ENCODE data around the gene RABGGTA.
A peak's percentile ranks its signal among the peaks of the same experiment; 100 is the strongest.

The RABGGTA gene

GRCh38 chr14:24300326-24300980, 29.1 kb upstream of the RABGGTA start:
- H3K9me3 ChIP-seq (ENCODE audit: control insufficient read depth in 1 of 2, low read length in 2 of 2) = no peaks in the 10 kb centered on the region
- H3K4me1 ChIP-seq (ENCODE audit: control insufficient read depth in 1 of 2, insufficient read depth in 2 of 2, low read length in 2 of 2) = peaks cover 60 to 70% of the 10 kb centered on the region in 2 donors
- H3K27ac ChIP-seq (ENCODE audit: low read depth, low read length) = peak overlapping the region; percentile 71
- H3K9ac ChIP-seq (ENCODE audit: low read depth in 1 of 2, low read length in 2 of 2) = peak overlapping the region; percentile 97 to 99
- no peaks in the 10 kb centered on the region for H3K27me3 ChIP-seq (ENCODE audit: control insufficient read depth in 1 of 2, insufficient read depth in 2 of 2, low read length in 2 of 2)
- H3K36me3 ChIP-seq (ENCODE audit: control insufficient read depth in 1 of 2, insufficient read depth in 2 of 2, low read length in 2 of 2) = peaks cover 46 to 56% of the 10 kb centered on the region in 2 donors
- peak overlapping the region; percentile 85 to 93 for H3K4me3 ChIP-seq (ENCODE audit: low read depth in 1 of 2, low read length in 2 of 2)

DNA sequence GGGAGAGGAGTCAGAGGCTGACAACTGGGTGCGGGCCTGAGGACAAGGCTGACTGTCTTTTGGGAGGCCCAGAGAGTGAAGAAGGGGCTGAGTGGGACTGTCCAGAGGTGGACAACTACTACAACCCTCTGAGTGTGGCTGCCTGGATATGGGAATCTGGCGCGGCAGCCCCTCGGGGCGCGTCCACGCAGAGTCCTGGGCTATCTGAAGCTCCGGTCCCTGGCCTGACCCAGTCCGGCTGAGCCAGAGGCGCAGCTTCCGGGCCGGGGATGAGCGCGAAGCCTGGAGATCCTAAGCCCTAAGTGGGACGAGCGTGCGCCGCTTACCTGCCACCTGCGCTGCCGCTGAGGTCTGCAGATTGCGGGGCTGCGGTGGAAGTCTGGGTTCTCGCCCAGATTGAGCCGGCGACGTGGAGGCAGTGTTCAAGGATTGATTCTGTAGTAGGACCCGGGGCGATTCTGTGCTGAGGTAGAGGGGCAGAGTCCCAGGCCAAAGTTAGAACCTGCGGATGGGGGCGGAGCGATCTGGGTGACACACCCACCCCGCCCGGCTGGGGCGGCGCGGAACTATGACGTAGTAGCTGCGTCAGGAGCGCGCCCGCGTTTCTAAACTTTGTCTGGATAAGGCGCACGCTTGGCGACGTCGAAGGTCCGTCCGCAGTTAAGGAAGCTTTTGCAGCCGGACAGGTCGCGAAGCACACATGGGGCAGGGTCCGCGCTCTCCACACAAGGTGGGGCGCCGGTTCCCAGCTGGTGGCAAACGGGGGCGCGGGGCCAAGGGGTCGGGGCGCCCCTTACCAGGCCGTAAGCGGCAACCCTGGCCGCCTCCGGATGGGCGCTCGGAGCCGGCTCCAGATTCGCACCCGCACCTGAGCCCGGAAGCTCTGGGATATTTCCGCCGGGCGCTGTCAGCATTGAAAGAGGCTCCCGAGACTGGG, 28.1 kb upstream of the RABGGTA start, which contains the start of the genes DHRS1 and NOP9:
Gene DHRS1 (minus strand): TSS at position 526 of the 937 bp plus-strand sequence. CDS start 674 bp downstream, outside the sequence.
Gene NOP9 (plus strand): TSS at position 596 of the 937 bp plus-strand sequence. CDS start 105 bp downstream, at position 701.
- Histone ChIP-seq H3K9me3 (ENCODE audit: control insufficient read depth in 1 of 2, low read length in 2 of 2) (no peaks in the 10 kb centered on the region), H3K27me3 (ENCODE audit: control insufficient read depth in 1 of 2, insufficient read depth in 2 of 2, low read length in 2 of 2) (no peaks in the 10 kb centered on the region), H3K27ac (ENCODE audit: low read depth, low read length) (peak within 1 kb of the TSS; percentile 90), H3K9ac (ENCODE audit: low read depth in 1 of 2, low read length in 2 of 2) (peak within 1 kb of the TSS; percentile 97 to 99), H3K4me3 (ENCODE audit: low read depth in 1 of 2, low read length in 2 of 2) (peak within 1 kb of the TSS; percentile 85 to 93), H3K4me1 (ENCODE audit: control insufficient read depth in 1 of 2, insufficient read depth in 2 of 2, low read length in 2 of 2) (peaks cover 60 to 64% of the 10 kb centered on the region in 2 donors), H3K36me3 (ENCODE audit: control insufficient read depth in 1 of 2, insufficient read depth in 2 of 2, low read length in 2 of 2) (peaks cover 38 to 51% of the 10 kb centered on the region in 2 donors)

- H3K27ac ChIP-seq (ENCODE audit: low read depth, low read length) = peak overlapping the region; percentile 90
- H3K4me1 ChIP-seq (ENCODE audit: control insufficient read depth in 1 of 2, insufficient read depth in 2 of 2, low read length in 2 of 2) = peaks cover 54 to 58% of the 10 kb centered on the region in 2 donors
- peak overlapping the region; percentile 85 to 93 for H3K4me3 ChIP-seq (ENCODE audit: low read depth in 1 of 2, low read length in 2 of 2)
- no peaks in the 10 kb centered on the region for H3K9me3 ChIP-seq (ENCODE audit: control insufficient read depth in 1 of 2, low read length in 2 of 2)
- H3K27me3 ChIP-seq (ENCODE audit: control insufficient read depth in 1 of 2, insufficient read depth in 2 of 2, low read length in 2 of 2) = no peaks in the 10 kb centered on the region
- peaks cover 32 to 45% of the 10 kb centered on the region in 2 donors for H3K36me3 ChIP-seq (ENCODE audit: control insufficient read depth in 1 of 2, insufficient read depth in 2 of 2, low read length in 2 of 2)
- peak overlapping the region; percentile 97 to 99 for H3K9ac ChIP-seq (ENCODE audit: low read depth in 1 of 2, low read length in 2 of 2)
Observed at GRCh38 chr14:24298892-24299254, 27.5 kb upstream of the RABGGTA start.

DNA sequence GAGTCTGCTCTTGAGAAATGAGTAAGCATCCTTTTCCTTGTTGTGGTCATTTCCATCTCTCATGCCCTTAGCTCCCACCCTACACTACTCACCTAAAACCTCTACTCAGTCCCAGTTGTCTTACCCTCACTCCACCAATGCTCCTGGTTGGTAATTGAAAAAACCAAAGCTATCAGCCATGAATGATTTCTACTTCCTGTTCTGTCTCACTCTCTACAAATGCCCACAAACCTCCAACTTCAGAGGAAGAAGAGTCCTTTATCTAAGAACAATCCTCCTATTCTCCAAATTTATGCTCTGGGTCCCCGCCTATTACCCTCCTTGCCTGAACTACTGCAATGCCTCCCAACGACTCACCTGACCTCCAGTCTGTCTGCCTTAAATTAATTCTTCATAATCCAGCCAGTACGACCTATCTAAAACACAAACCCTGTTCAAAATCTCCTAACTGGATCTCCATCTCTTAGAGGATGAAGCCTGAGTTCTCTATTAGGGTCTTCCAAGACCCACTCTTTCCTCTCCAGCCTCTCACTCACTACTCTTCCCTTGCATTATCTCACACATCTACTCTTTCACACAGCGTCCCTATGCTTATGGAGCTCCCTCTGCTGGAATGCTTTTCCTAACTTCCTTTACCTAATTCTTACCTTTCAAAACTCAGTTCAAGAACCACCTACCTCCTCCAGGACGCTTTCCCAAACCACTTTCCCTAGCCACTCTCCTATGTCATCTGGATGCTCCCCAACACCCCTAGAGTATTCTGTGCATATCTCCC, 26.0 kb upstream of the RABGGTA start:
- no peak overlapping the region for H3K27ac ChIP-seq (ENCODE audit: low read depth, low read length)
- H3K9me3 ChIP-seq (ENCODE audit: control insufficient read depth in 1 of 2, low read length in 2 of 2) = no peaks in the 10 kb centered on the region
- H3K36me3 ChIP-seq (ENCODE audit: control insufficient read depth in 1 of 2, insufficient read depth in 2 of 2, low read length in 2 of 2) = peaks cover 27 to 36% of the 10 kb centered on the region in 2 donors
- peak overlapping the region; percentile 8 to 22 for H3K9ac ChIP-seq (ENCODE audit: low read depth in 1 of 2, low read length in 2 of 2)
- H3K4me3 ChIP-seq (ENCODE audit: low read depth in 1 of 2, low read length in 2 of 2) = peak overlapping the region in 1 of 2 donors; percentile 24
- H3K4me1 ChIP-seq (ENCODE audit: control insufficient read depth in 1 of 2, insufficient read depth in 2 of 2, low read length in 2 of 2) = peaks cover 45 to 49% of the 10 kb centered on the region in 2 donors
- H3K27me3 ChIP-seq (ENCODE audit: control insufficient read depth in 1 of 2, insufficient read depth in 2 of 2, low read length in 2 of 2) = no peaks in the 10 kb centered on the region

- H3K4me1 ChIP-seq (ENCODE audit: control insufficient read depth in 1 of 2, insufficient read depth in 2 of 2, low read length in 2 of 2) = peaks cover 38 to 42% of the 10 kb centered on the region in 2 donors
- peak overlapping the region in 1 of 2 donors; percentile 24 for H3K4me3 ChIP-seq (ENCODE audit: low read depth in 1 of 2, low read length in 2 of 2)
- peaks cover 23 to 36% of the 10 kb centered on the region in 2 donors for H3K36me3 ChIP-seq (ENCODE audit: control insufficient read depth in 1 of 2, insufficient read depth in 2 of 2, low read length in 2 of 2)
- H3K9me3 ChIP-seq (ENCODE audit: control insufficient read depth in 1 of 2, low read length in 2 of 2) = no peaks in the 10 kb centered on the region
- H3K27me3 ChIP-seq (ENCODE audit: control insufficient read depth in 1 of 2, insufficient read depth in 2 of 2, low read length in 2 of 2) = no peaks in the 10 kb centered on the region
- no peak overlapping the region for H3K27ac ChIP-seq (ENCODE audit: low read depth, low read length)
- H3K9ac ChIP-seq (ENCODE audit: low read depth in 1 of 2, low read length in 2 of 2) = peak overlapping the region; percentile 8 to 22
Observed at GRCh38 chr14:24296341-24297157, 25.2 kb upstream of the RABGGTA start.

- H3K9ac ChIP-seq (ENCODE audit: low read depth in 1 of 2, low read length in 2 of 2) = no peak overlapping the region
- H3K4me3 ChIP-seq (ENCODE audit: low read depth in 1 of 2, low read length in 2 of 2) = no peak overlapping the region
- no peak overlapping the region for H3K27ac ChIP-seq (ENCODE audit: low read depth, low read length)
- peaks cover 40 to 54% of the 10 kb centered on the region in 2 donors for H3K36me3 ChIP-seq (ENCODE audit: control insufficient read depth in 1 of 2, insufficient read depth in 2 of 2, low read length in 2 of 2)
- H3K4me1 ChIP-seq (ENCODE audit: control insufficient read depth in 1 of 2, insufficient read depth in 2 of 2, low read length in 2 of 2) = peaks cover 16 to 17% of the 10 kb centered on the region in 2 donors
- H3K27me3 ChIP-seq (ENCODE audit: control insufficient read depth in 1 of 2, insufficient read depth in 2 of 2, low read length in 2 of 2) = no peaks in the 10 kb centered on the region
- H3K9me3 ChIP-seq (ENCODE audit: control insufficient read depth in 1 of 2, low read length in 2 of 2) = no peaks in the 10 kb centered on the region
Observed at GRCh38 chr14:24293525-24293924, 22.1 kb upstream of the RABGGTA start.

DNA sequence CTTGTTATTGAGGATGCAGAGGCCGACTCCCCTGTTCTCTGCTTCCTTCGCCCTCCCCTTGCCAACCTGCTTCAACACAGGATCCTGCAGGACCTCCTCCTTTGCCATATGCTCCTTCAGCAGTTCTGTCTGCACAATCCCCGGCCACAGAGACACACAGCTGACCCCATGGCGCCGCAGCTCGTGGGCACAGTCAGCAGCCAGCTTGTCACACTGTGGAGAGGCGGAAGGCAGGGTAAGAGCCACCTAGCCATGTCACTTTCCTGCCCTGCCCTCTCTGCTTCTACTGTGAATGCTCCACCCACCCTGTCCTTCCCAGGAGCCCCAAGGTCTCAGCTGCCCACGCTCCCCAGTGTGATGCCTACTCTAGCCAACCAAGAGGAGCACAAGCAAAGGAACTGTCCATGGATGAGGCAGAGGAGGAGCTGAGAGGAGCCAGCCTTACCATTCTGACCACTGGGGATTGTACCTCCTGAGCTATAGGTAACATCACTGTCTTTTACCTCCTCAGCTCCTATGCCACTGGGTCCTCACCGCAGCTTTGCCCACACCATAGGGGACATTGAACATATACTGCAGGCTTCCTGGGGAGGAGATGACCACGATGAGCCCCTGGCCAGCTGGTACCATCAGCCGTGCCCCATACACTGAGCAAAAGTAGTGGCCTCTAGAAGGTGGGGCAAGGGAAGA, 20.9 kb upstream of the RABGGTA start:
- H3K9me3 ChIP-seq (ENCODE audit: control insufficient read depth in 1 of 2, low read length in 2 of 2) = no peaks in the 10 kb centered on the region
- peaks cover 40 to 54% of the 10 kb centered on the region in 2 donors for H3K36me3 ChIP-seq (ENCODE audit: control insufficient read depth in 1 of 2, insufficient read depth in 2 of 2, low read length in 2 of 2)
- no peak overlapping the region for H3K4me3 ChIP-seq (ENCODE audit: low read depth in 1 of 2, low read length in 2 of 2)
- no peaks in the 10 kb centered on the region for H3K27me3 ChIP-seq (ENCODE audit: control insufficient read depth in 1 of 2, insufficient read depth in 2 of 2, low read length in 2 of 2)
- no peak overlapping the region for H3K9ac ChIP-seq (ENCODE audit: low read depth in 1 of 2, low read length in 2 of 2)
- no peak overlapping the region for H3K27ac ChIP-seq (ENCODE audit: low read depth, low read length)
- peaks cover 7 to 9% of the 10 kb centered on the region in 2 donors for H3K4me1 ChIP-seq (ENCODE audit: control insufficient read depth in 1 of 2, insufficient read depth in 2 of 2, low read length in 2 of 2)

GRCh38 chr14:24291446-24292117, 20.2 kb upstream of the RABGGTA start:
- Histone ChIP-seq H3K4me1 (ENCODE audit: control insufficient read depth in 1 of 2, insufficient read depth in 2 of 2, low read length in 2 of 2) (peaks cover under 1 to 2% of the 10 kb centered on the region in 2 donors), H3K27ac (ENCODE audit: low read depth, low read length) (no peak overlapping the region), H3K36me3 (ENCODE audit: control insufficient read depth in 1 of 2, insufficient read depth in 2 of 2, low read length in 2 of 2) (peaks cover 38 to 51% of the 10 kb centered on the region in 2 donors), H3K27me3 (ENCODE audit: control insufficient read depth in 1 of 2, insufficient read depth in 2 of 2, low read length in 2 of 2) (no peaks in the 10 kb centered on the region), H3K4me3 (ENCODE audit: low read depth in 1 of 2, low read length in 2 of 2) (no peak overlapping the region), H3K9me3 (ENCODE audit: control insufficient read depth in 1 of 2, low read length in 2 of 2) (no peaks in the 10 kb centered on the region), H3K9ac (ENCODE audit: low read depth in 1 of 2, low read length in 2 of 2) (no peak overlapping the region)
